SKM-1 (cell line): ENCODE results near the gene BCORL1.
A peak's percentile ranks its signal among the peaks of the same experiment; 100 is the strongest.

Source experiments
- DNase-seq: peaks from one replicate; lab custom pipeline; 2025; ENCODE audit not compliant: unreplicated experiment; lab: John Stamatoyannopoulos, UW

BCORL1 gene

GRCh38 chrX:129963729-129964128 lies 18.7 kb upstream of the BCORL1 start:
- no peak for DNase-seq

- no peak for DNase-seq
Measured at GRCh38 chrX:129965166-129965565, 17.3 kb upstream of the BCORL1 start.

- no peak for DNase-seq
Measured at GRCh38 chrX:129968968-129969367, 13.5 kb upstream of the BCORL1 start.

GRCh38 chrX:129976441-129976840 lies 6.0 kb upstream of the BCORL1 start:
- DNase-seq = no peak

GRCh38 chrX:129979207-129979920 lies 3.1 kb upstream of the BCORL1 start:
- no peak for DNase-seq

GRCh38 chrX:129980001-129980401 lies 2.4 kb upstream of the BCORL1 start:
- DNase-seq = no peak

GRCh38 chrX:129980540-129981199 lies 1.8 kb upstream of the BCORL1 start:
- no peak for DNase-seq

GRCh38 chrX:129981200-129981553 lies 1.3 kb upstream of the BCORL1 start:
- DNase-seq = no peak

- no peak for DNase-seq
Measured at GRCh38 chrX:129981752-129982299, 609 bp upstream of the BCORL1 start.

GRCh38 chrX:129983575-129984110 lies 1.2 kb downstream of the BCORL1 start:
- no peak for DNase-seq

- no peak for DNase-seq
Measured at GRCh38 chrX:129984111-129984958, 1.9 kb downstream of the BCORL1 start.

GRCh38 chrX:129987871-129988270 lies 5.4 kb downstream of the BCORL1 start:
- no peak for DNase-seq

- no peak for DNase-seq
Measured at GRCh38 chrX:129992181-129992580, 9.7 kb downstream of the BCORL1 start.

GRCh38 chrX:129996120-129996519 lies 13.7 kb downstream of the BCORL1 start:
- DNase-seq = no peak

GRCh38 chrX:129997086-129997485 lies 14.7 kb downstream of the BCORL1 start:
- peak; percentile 11 for DNase-seq

- DNase-seq = no peak
Measured at GRCh38 chrX:129998021-129998420, 15.6 kb downstream of the BCORL1 start.

- DNase-seq = no peak
Measured at GRCh38 chrX:130001893-130002292, 19.5 kb downstream of the BCORL1 start.

- DNase-seq = no peak
Measured at GRCh38 chrX:130002541-130002940, 20.1 kb downstream of the BCORL1 start.

GRCh38 chrX:130005089-130005807 lies 22.8 kb downstream of the BCORL1 start:
- DNase-seq = no peak

- no peak for DNase-seq
Measured at GRCh38 chrX:130009658-130010223, 27.3 kb downstream of the BCORL1 start.
